DMS53 (cell line): ENCODE results near the gene SERTAD1.
"Not testable (repeated sequence)": the region's sequence is repeated elsewhere in the genome, so short reads cannot be mapped to it uniquely, and the experiment has no call there.

ENCODE experiments used
- DNase-seq: peaks from one replicate; lab custom pipeline; 2025; lab: John Stamatoyannopoulos, UW

Gene SERTAD1

DNA sequence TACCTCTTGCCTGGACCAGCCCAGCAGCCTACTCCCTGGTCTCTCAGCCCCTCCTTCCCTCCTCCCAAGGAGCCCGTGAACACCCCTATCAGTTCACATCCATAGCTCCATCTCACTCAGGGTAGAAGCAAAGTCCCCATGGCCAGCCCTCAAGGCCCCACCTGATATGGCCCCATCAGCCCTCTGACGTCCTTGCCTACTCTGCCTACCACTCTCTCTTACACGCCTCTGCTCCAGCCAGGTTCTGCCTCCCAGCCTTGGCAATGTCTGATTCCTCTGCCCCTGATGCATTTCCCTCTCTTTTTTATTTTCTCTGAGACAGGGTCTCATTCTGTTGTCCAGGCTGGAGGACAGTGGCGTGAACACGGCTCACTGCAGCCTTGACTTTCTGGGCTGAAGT lies 26.2 kb upstream of the SERTAD1 start:
- DNase-seq, result no peak

DNA sequence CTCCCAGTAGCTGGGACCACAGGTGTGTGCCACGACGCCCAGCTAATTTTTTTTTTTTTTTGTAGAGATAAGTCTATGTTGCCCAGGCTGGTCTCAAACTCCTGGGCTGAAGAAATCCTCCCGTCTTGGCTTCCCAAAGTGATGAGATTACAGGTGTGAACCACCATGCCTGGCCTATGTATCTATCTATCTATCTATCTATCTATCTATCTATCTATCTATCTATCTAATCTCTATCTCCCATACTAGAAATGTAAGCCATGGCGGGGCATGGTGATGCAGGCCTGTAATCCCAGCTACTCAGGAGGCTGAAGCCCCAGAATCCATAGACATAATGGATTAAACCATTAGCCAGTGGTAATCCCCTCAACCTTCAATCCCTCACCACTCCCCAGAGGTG lies 24.9 kb upstream of the SERTAD1 start:
- DNase-seq, result no peak

DNA sequence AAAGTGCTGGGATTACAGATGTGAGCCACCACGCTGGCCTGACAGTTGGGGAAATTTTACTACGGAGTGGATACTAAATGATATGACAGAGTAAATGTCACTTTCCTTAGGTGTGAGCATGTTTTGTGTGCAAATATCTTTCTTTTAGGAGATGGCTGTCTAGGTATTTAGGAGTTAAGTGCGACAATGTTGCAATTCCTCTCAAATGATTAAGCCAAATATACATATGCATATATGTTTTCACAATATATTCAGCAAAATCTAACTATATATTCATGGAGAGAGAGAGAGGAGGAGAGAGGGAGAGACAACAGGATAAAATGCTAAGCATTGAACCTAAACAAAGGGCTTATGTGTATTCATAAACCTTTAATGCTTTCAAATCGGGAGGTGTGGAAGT lies 23.7 kb upstream of the SERTAD1 start:
- no peak for DNase-seq

DNA sequence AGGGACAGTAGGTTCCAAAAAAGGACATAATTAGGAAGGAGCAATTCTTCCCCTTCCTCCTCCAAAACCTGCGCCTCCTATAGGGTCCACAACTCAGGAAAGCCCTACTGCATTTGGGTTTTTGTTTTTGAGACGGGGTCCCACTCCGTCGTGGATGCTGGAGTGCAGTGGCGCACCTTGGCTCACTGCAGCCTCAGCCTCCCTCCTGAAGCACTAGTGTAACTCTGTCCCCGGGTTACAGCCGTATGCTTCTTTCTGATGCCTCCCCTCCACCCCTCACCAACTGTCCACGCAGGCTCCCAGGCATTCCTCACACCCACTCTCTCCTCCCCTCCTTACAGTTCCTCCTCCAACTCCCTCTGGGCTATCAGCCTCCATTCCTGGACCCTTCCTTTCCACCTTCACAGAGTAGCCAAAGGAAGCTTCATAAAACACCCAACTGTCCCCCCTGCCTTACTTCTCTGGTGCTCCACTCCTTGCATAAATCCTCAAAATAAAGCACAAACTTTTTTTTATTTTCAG lies 20.5 kb upstream of the SERTAD1 start:
- DNase-seq, result no peak

DNA sequence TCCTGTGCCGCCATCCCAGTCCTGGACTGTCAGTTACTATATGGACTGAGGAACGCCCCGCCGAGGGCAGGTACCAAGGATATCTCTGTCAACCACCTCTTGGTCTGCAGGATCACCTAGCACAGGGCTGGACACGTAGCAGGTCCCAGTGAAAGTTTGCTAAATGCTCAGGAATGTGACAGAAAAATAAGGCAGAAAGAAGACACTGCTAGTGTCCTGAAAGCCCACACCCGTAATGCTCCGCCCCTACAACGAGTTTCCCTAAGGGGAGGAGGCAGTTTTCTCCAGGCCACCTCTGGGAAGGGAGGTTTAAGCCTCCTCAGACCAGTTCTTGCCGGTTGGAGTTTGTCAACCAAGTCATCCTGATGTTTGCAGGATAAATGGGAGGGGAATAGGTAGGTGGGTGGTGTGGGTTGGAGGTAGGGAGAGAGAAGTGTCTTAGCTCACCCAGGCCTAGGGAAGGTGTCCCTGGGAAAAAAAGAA lies 20.0 kb upstream of the SERTAD1 start:
- peak; percentile 75 for DNase-seq

DNA sequence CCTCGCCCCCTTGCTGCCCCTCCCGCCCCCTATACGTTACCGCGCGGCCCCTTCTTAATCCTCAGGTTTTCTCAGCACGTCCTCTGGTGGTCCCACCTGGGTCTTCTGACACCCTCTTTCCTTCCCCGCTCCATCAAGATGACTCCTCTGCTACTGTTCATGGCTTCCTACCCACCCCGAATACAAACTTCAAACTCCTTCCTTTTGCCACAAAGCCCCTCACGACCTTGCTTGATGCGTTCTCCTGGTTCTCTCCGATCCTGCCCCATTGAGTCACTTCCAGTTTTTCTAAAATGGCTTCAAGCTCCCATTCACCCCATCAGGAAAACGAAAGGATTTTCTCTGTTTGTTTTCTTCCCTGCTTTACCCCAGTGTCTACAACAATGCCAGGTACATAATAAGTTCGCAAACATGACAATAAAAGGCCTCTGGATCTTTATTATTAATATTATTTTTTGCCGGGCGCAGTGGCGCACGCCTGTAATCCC lies 19.1 kb upstream of the SERTAD1 start:
- DNase-seq, result peak; percentile 93

DNA sequence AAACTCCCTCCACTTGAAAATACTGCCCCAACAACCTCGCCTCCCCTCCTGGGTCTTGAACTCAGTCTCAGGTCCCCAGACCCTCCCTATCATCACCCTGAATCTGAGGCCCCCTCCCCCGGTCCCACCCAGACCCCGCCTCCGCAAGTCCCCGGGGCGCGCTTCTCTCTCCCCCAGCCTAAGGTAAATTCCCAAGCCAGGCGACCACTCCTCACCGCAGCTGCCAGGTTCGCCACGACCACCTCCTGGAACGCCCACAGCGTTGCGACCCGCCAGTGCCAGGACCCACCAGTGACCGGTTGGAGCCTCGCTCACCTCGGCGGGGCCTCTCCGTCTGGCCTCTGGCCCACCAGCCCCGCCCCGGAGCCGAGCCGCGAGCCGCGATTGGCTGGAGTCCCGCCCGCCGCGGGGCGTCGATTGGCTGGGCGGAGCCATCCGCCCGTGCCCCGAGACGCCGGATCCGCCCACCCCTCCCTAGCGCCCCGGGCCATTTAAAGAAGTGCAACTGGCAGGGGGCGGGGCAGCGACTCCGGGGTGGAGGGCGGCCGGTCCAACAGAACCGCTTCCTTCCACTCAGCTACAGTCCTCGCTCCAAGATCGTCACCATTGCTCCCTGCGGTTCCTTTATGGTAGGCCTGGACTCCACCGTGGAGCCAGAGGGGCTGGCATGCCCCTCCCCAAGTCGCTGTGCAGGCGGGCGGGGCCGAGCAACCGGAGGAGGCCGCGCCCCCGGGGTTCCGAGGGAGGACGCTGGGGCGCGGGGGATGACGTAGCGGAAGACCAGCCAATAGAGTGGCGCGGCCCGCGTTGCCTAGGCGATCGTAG lies 18.4 kb upstream of the SERTAD1 start, which contains the start of gene SERTAD3:
SERTAD3 (minus strand) TSS at position 336 of the 825 bp plus-strand sequence. CDS start 2,255 bp downstream, outside the sequence.
- peak; percentile 99 for DNase-seq

DNA sequence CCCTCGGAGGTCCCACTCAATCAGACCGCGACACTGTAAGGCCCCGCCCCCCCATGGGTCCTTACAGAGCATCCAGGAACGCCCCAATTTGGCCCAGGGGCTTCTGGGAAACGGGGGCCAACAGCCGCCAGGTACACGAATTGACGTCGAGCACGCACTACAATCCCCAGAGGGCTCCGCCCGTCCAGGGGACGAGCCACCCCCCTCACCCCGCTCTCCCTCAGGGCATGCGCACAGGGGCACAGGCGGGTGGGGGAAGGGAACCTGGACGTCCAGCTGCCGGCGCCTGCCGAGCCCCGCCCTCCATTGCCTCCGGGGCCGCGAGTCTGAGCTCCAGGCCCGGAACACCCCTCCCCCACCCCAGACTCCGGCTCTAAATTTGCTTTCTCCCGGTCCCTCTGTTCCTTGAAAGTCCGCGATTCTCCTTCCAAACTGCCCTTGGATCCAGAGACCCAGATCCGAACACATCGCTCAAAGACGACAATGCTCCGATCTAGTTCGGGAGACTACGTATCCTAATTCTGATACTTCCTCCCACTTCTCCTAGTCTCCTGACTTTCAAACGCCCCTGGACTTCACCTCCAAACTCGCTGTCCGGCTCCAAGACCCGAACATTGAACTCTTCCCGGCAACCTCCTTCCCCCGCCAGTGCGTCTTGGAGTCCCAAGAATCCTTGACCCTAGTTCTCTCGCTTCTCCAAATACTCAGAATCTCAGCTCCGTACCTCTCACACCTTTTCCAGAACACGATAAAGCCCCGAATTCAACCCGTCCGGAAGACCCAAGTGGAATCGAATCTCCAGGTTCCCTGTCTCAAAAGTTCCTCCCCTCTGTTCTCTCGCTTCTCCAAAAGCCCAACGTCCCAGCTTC lies 17.6 kb upstream of the SERTAD1 start:
- peak; percentile 100 for DNase-seq

DNA sequence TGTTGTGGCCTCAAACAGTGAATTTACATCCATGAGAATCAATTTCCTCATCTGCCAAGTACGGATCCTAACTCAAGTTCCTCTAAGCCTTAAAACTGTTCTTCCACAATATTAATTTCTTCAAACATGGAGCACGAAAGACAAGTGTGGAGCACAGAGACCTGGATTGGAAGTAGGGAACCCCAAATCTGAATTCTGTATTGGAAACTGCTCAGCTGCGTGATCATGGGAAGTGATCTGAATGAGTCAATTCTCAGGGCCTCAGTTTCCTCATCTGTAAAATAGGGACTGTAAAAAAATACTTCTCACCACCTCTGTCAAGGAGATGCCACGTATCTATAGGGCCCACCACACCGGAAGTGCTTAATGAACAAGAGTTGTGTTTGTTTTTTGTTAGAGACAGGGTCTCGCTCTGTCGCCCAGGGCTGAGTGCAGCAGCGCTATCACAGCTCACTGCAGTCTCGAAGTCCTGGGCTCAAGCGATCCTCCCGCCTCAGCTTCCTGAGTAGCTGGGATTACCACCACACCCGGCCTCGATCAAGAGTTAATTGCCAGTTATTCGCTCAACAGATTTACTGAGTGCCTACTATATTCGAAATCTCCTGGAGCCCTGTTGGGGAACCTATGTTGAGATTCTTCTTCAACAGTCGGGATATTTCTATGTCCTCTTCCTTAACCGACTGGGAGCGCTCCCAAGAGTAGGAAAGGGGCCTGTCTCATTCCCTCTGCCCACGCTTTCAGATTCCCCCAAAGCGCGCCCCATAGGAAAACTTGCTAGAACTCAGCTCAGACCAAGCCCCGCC lies 16.7 kb upstream of the SERTAD1 start:
- no peak for DNase-seq

DNA sequence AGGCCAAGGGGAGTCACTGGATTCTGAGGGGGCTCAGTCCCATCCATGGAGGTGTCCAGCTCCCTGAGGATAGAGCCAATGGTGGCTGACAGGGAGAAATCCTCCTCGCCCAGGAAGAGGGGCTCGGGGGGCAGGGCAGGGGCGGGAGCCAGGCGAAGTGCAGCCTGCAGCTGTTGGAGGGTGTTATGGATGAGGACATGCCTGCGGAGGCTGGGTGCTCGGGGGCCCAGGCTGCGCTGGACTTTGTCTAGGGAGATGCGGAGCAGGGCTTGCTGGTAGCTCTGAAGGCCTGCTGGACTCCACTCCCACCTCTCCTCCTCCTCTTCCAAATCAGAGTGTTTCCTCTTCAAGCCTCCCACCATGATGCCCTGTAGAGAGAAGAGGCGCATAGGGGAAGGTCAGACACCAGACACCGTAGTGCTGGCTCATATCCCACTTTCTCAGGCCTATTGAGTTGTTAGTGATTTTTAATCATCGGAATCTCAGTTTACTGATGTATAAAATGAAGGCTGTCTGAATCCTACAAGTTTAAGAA lies 16.0 kb upstream of the SERTAD1 start:
- no peak for DNase-seq

DNA sequence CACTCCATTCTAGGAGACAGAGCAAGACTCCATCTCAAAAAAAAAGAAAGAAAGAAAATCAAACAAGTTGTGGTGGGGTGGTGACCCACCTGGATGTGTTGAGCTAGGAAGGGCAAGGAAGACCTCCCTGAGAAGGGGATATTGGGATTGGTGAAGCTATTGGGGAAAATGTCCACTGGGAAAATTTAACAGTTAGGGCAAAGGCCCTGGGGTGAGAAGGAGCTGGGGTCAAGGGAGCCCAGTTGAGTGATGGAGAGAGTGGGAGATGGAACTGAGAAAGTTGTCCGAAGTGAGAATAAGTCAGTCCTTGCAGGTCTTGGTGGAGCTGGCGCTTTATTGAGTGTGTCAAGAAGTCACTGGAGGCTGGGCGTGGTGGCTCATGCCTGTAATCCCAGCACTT lies 12.5 kb upstream of the SERTAD1 start:
- DNase-seq, result no peak

DNA sequence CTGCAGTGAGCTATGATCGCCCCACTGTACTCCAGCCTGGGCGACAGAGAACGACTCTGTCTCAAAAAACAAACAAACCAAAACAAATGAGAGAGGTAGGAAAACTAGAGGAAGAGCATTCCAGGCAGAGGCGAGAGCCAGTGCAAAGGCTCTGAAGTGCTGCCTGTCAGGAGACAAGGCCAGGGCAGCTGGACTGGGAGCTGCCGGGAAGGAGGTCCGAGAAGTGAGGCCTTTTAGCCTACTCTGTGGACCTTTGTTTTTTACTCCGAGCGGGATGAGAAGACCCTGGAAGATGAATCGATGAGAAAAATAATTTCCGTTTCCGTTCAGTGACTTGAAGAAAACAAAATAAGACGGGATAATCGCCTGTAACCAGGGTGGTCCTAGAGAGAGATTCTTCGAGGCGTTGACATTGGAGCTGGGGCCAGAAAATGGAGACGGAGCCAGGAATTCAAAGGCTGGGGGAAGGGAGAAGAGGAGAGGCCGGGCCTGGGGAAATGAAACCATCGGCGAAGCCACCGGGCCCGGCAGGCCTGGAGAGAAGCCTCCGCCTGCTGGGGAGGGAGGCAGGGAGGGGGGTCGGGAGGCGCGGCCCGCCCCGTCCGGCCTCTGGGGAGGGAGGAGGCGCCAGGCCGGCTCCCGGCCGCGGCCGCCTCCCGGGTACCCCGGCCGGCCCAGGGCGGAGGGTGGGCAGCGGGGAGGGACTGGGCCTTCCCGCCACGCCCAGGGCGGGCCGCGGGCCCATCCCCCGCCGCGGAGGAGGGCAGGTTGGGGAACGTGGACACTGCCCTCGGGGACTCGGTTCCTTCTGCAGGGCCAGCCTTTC lies 7.8 kb upstream of the SERTAD1 start:
- DNase-seq, result peak; percentile 98

DNA sequence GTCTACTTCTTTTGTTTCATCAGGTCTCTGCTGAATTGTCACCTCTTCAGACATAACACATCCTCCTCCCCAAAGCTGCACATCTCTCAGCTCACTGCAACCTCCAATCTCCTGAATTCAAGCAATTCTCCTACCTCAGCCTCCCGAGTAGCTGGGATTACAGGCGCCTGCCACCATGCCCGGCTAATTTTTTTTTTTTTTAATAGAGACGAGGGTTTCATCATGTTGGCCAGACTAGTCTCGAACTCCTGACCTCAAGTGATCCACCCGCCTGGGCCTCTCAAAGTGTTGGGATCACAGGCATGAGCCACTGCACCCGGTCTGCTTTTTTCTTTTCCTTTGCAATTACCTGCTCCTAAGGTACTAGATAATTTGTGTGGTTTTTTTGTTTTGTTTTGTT lies 7.0 kb upstream of the SERTAD1 start:
- peak; percentile 59 for DNase-seq

DNA sequence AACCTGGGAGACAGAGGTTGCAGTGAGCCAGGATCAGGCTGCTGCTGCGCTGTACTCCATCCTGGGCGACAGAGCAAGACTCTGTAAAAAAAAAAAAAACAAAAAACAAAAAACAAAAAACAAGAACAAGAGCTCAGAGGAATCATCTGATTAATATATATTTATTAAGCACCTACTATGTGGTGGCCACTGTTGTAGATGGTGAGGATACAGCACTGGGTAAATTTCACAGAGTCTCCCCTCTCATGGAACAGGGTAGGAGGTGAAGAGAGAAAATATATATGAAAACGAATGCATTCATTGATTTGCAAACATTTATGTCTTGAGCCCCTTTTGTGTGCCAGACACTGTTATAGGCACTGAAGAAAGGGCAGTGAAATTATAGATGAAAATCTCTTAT lies 5.9 kb upstream of the SERTAD1 start:
- no peak for DNase-seq

DNA sequence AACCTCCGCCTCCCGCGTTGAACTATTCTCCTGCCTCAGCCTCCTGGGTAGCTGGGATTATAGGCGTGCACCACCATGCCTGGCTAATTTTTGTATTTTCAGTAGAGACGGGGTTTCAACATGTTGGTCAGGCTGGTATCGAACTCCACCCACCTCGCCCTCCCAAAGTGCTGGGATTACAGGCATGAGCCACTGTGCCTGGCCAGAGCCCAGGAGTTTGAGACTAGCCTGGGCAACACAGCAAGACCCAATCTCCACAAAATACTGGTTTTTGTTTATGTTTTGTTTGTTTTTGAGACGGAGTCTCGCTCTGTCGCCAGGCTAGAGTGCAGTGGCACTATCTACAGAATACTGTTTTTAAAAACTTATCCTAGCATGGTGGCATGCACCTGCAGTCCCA lies 4.5 kb upstream of the SERTAD1 start:
- DNase-seq, result not testable (repeated sequence)

DNA sequence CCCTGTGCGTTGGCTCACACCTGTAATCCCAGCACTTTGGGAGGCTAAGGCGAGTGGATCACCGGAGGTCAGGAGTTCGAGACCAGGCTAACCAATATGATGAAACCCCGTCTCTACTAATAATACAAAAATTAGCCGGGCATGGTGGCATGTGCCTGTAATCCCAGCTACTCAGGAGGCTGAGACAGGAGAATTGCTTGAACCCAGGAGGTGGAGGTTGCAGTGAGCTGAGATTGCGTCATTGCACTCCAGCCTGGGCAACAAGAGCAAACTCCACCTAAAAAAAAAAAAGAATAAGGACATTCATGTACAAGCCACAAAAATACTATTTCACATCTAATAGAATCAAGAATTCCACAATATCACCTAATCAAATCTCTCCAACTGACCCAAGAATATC lies 2.4 kb upstream of the SERTAD1 start:
- DNase-seq, result not testable (repeated sequence)

DNA sequence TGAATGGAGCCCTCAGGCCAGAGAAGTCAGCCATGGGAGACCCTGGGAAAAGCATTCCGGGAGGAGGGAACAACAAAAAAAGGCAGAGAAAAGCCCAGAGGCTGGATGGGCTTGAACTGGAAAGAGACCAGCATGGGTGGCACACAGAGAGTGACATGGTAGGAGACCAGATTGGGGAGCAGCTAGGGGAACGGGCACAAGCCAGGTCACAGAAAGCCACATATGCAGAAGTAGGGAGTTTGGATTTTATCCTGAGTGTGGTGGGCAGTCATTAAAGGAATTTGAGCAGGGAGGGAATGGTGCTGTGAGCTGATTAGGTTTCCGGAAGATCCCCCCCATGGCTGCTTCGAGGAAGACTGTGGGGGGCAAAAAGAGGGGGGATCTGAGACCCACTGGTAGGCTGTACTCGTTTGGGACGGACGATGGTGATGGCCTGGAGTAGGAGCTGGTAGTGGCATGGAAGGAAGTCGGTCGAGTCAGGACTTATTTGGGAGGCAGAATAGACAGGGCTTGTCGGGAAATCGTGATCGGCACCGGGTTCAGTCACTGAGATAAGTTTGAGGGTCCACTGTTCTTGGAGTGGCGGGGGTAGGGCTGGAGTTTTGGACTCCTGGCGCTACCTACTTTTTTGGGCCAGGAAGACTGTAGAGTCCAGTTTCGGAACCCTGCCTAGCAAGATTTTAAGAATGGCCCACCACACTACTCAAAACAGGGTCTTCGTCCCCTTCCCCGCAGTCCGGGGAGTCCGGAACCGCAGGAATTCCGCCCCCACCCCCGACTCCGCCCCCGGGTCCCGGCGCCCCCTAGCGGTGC lies 949 bp downstream of the SERTAD1 start:
- DNase-seq, result peak; percentile 54

DNA sequence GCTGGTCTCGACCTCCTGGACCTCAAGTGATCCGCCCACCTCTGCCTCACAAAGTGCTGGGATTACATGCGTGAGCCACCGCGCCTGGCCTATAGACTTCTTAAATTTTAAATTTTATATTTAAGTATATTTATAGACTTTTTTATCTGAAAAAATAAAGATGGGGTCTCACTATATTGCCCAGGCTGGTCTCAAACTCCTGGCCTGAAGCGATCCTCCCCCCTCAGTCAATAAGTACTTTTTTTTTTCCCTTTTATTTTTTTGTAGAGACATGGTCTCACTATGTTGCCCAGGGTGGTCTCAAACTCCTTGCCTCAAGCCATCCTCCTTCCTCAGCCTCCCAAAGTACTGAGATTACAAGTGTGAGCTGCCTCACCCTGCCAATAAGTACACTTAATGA lies 1.9 kb downstream of the SERTAD1 start:
- no peak for DNase-seq

DNA sequence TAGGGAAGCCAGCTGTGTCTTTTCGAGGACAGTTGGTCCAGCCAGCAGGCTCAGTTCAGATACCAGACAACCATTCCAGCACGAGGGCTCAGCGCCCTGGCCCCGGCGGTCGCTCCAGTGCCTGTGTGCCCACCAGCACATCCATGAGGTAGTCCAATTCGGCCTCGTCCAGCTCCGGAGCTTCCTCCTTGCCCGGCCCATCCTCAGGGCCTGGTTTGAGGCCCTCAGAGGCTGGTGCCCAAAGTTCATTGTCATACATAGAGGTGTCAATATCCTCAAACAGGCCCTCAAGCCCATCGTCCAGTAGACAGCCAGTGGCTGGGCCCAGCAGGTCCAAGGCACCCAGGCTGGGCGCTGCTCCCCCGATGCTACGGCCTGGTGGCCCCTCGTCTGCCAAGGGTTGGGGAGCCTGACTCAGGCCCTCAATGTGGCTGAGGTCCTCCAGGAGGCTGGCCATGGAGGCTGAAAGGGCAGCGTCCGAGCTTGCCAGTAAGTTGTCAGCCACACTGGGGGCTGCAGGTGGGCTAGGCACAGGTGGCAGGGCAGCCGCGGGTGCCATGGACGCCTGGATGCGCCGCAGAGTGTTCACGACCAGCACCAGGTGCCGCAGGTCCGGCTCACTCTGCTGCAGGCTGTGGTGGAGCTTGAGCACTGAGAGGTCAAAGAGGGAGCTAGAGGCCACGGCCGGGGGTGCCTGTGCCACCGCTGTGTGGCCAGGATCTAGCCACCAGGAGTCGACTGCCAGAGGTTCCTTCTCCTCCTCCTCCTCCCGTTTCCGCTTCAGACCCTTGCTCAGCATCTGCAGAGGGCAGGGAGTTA lies 2.8 kb downstream of the SERTAD1 start:
- DNase-seq, result no peak
